Calu3 (cell line): ENCODE results near the gene SERPINI1. TPM values are rescaled to one million over a fixed set of nuclear protein-coding genes. Genes with fewer than 3 reads are reported as not detected.

Source experiments
- BruUV-seq: library from RNA; stranded (reverse); fragments of 400-500 nt; replicated peaks from 2 replicates; lab custom pipeline; 2021; lab: Mats Ljungman, UMichigan
- CTCF ChIA-PET: fragments of 300-600 bp; sonication (Branson Sonifier 250); formaldehyde crosslinking; loops from one replicate; lab custom pipeline; 2022; ENCODE audit warnings: antibody characterized with exemption; lab: Charles Lee
- DNase-seq: peaks from one replicate; pipeline ENCODE4 v3.0.0; 2022
- H3K27ac Mint-ChIP-seq: one replicate; pipeline ENCODE4 v1.8.0; 2022; ENCODE audit warnings: mixed read lengths; ENCODE audit not compliant: unreplicated experiment
- H3K27me3 Mint-ChIP-seq: one replicate; pipeline ENCODE4 v1.8.0; 2022; ENCODE audit warnings: mixed read lengths; ENCODE audit not compliant: unreplicated experiment
- H3K36me3 Mint-ChIP-seq: one replicate; pipeline ENCODE4 v1.8.0; 2022; ENCODE audit warnings: mild to moderate bottlenecking, moderate library complexity, mixed read lengths; ENCODE audit not compliant: insufficient read depth, unreplicated experiment
- H3K4me1 Mint-ChIP-seq: one replicate; pipeline ENCODE4 v1.8.0; 2022; ENCODE audit warnings: mild to moderate bottlenecking, low read depth, mixed read lengths; ENCODE audit not compliant: unreplicated experiment
- H3K4me3 Mint-ChIP-seq: one replicate; pipeline ENCODE4 v1.8.0; 2022; ENCODE audit warnings: mild to moderate bottlenecking, low read depth, moderate library complexity, mixed read lengths; ENCODE audit not compliant: unreplicated experiment
- H3K9me3 Mint-ChIP-seq: one replicate; pipeline ENCODE4 v1.8.0; 2022; ENCODE audit warnings: low read depth, mixed read lengths; ENCODE audit not compliant: unreplicated experiment
- intact Hi-C: fragments of 100-400 bp; cut with micrococcal nuclease; formaldehyde crosslinking; loops from one replicate; pipeline ENCODE4 v1.10.0; 2022; ENCODE audit not compliant: unreplicated experiment
- total RNA-seq: library from RNA; stranded (reverse); gene quantifications from 2 replicates; pipeline ENCODE4 v1.2.3, GENCODE V29; 2022
- TF ChIP-seq, protein P1 (sequence below): fragments of 200-600 bp; IDR thresholded peaks from one replicate; pipeline ENCODE4 v1.8.0; 2022; ENCODE audit warnings: antibody characterized with exemption; ENCODE audit not compliant: unreplicated experiment

The SERPINI1 gene
- total RNA-seq, 1 experiment from 2014 or later: 1.9 TPM

GRCh38 chr3:167728632-167729323 lies 6.7 kb upstream of the SERPINI1 start:
- Mint-ChIP-seq H3K9me3 (no peaks in the 10 kb centered on the region), H3K27me3 (no peaks in the 10 kb centered on the region), H3K4me3 (no peak overlapping the region), H3K4me1 (peaks cover 45% of the 10 kb centered on the region), H3K36me3 (peaks cover 4% of the 10 kb centered on the region), H3K27ac (no peak overlapping the region)
- CTCF ChIA-PET: no interaction called here
- TF ChIP-seq, protein P1, sequence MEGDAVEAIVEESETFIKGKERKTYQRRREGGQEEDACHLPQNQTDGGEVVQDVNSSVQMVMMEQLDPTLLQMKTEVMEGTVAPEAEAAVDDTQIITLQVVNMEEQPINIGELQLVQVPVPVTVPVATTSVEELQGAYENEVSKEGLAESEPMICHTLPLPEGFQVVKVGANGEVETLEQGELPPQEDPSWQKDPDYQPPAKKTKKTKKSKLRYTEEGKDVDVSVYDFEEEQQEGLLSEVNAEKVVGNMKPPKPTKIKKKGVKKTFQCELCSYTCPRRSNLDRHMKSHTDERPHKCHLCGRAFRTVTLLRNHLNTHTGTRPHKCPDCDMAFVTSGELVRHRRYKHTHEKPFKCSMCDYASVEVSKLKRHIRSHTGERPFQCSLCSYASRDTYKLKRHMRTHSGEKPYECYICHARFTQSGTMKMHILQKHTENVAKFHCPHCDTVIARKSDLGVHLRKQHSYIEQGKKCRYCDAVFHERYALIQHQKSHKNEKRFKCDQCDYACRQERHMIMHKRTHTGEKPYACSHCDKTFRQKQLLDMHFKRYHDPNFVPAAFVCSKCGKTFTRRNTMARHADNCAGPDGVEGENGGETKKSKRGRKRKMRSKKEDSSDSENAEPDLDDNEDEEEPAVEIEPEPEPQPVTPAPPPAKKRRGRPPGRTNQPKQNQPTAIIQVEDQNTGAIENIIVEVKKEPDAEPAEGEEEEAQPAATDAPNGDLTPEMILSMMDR: no peak
- no TSS peak for BruUV-seq
- no peak for DNase-seq
- intact Hi-C loops: no loop called here

DNA sequence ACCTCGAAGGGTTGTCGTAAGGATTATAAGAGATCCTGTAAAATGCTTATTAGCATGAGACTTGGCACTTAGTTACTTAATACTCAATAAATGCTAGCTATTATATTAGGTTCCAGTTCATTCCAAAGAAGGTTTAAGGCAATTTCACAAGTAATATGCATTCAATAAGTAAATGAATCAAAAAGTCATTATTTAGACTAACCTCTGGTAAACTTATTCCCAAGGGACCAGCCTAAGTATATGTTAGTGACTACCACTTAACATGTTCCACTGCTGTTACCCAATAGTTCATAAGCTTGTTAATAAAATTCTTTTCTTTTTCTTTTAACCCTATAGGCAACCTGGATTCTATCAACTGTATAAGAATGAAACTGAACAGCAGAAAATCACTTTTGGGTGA lies 5.9 kb upstream of the SERPINI1 start:
- H3K27me3 Mint-ChIP-seq: no peaks in the 10 kb centered on the region
- CTCF ChIA-PET: no interaction called here
- no TSS peak for BruUV-seq
- DNase-seq: no peak
- no peaks in the 10 kb centered on the region for H3K36me3 Mint-ChIP-seq
- intact Hi-C loops: no loop called here
- TF ChIP-seq, protein P1: no peak
- H3K4me3 Mint-ChIP-seq: no peak overlapping the region
- no peak overlapping the region for H3K27ac Mint-ChIP-seq
- H3K4me1 Mint-ChIP-seq: peaks cover 39% of the 10 kb centered on the region
- no peaks in the 10 kb centered on the region for H3K9me3 Mint-ChIP-seq

GRCh38 chr3:167731393-167731792 lies 4.1 kb upstream of the SERPINI1 start:
- Mint-ChIP-seq H3K27me3 (no peaks in the 10 kb centered on the region), H3K9me3 (no peaks in the 10 kb centered on the region), H3K36me3 (no peaks in the 10 kb centered on the region), H3K27ac (no peak overlapping the region), H3K4me1 (peaks cover 39% of the 10 kb centered on the region), H3K4me3 (no peak overlapping the region)
- no TSS peak for BruUV-seq
- CTCF ChIA-PET: no interaction called here
- intact Hi-C loops: loop anchor here (5.0 to 10.0 kb wide), 2 partner anchors 34 to 363 kb away; partner anchors contain the start of gene GOLIM4
- no peak for DNase-seq
- TF ChIP-seq, protein P1: no peak

GRCh38 chr3:167732313-167733065 lies 3.0 kb upstream of the SERPINI1 start:
- peaks cover 47% of the 10 kb centered on the region for H3K4me1 Mint-ChIP-seq
- no peaks in the 10 kb centered on the region for H3K27me3 Mint-ChIP-seq
- no peaks in the 10 kb centered on the region for H3K9me3 Mint-ChIP-seq
- peak overlapping the region; percentile 11 for H3K27ac Mint-ChIP-seq
- no TSS peak for BruUV-seq
- no peak for DNase-seq
- TF ChIP-seq, protein P1: no peak
- no peaks in the 10 kb centered on the region for H3K36me3 Mint-ChIP-seq
- CTCF ChIA-PET: interaction anchor here (1.2 to 1.3 kb wide), 2 partner anchors 150 to 205 kb away, joined by 3 to 4 read pairs; no protein-coding TSS in a partner anchor
- H3K4me3 Mint-ChIP-seq: no peak overlapping the region
- intact Hi-C loops: loop anchor here (5.0 to 10.0 kb wide), 2 partner anchors 35 to 362 kb away; partner anchors contain the start of gene GOLIM4
